Stimulated activated CD8-positive, alpha-beta memory T cell treated with anti-CD3 and anti-CD28 coated beads, Interleukin-12 subunit alpha, Interleukin-12 subunit beta, amount 100 ng/mL, for 24 hours (primary cell): ENCODE results near the gene ATAD3C.
"Not testable (repeated sequence)": the region's sequence is repeated elsewhere in the genome, so short reads cannot be mapped to it uniquely, and the experiment has no call there.

ENCODE experiments used
- DNase-seq: peaks from one replicate; pipeline ENCODE4 v3.0.0-alpha.2; 2020; ENCODE audit errors: extremely low read depth

Gene ATAD3C, protein sequence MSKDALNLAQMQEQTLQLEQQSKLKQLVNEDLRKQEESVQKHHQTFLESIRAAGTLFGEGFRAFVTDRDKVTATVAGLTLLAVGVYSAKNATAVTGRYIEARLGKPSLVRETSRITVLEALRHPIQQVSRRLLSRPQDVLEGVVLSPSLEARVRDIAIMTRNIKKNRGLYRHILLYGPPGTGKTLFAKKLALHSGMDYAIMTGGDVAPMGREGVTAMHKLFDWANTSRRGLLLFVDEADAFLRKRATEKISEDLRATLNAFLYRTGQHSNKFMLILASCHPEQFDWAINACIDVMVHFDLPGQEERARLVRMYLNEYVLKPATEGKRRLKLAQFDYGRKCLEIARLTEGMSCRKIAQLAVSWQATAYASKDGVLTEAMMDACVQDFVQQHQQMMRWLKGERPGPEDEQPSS

GRCh38 chr1:1449099-1449739 lies at the start of gene ATAD3C:
Gene ATAD3C, plus strand, starts transcription at chr1:1449689. Its CDS starts 995 bp downstream, at chr1:1450684.
- no peak for DNase-seq

DNA sequence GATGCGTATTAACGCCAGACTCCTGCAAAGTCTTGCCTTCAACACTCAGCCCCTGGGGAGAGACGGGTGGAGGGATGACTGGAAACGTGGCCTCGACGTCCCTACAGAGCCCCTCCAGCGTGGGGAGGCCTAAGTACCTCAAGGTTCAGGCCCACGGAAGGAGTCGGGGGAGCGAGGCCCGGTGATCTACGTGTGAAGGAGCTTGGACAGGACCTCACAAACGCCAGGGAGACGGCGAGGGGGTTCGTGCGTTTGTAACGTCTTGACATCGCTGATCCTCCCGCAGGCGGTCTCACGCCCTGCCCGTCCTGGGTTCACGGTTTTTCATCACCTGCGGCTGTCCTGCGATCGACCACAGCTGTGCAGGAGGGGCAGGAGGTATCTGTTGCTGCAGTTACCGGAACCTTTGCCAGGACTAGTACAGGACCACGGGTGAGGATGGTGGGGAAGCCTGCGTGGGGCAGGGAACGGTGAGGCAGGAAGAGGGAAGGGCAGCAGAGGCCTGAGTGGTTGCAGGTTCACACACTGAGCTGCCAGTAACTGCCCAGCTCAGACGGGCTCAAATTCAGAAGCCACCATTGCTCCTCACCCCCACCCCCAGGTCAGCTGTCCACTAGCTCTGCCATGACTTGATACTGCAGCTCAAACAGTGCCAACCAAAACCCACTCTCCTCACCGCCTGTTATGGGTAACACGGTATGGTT lies 49.5 kb upstream of the ATAD3C start:
- no peak for DNase-seq

GRCh38 chr1:1400576-1401456 lies 48.7 kb upstream of the ATAD3C start:
- no peak for DNase-seq

- DNase-seq = no peak
These were observed 48.0 kb upstream of the ATAD3C start for GRCh38 chr1:1401457-1402010.

GRCh38 chr1:1402072-1402900 lies 47.2 kb upstream of the ATAD3C start:
- DNase-seq = no peak

DNA sequence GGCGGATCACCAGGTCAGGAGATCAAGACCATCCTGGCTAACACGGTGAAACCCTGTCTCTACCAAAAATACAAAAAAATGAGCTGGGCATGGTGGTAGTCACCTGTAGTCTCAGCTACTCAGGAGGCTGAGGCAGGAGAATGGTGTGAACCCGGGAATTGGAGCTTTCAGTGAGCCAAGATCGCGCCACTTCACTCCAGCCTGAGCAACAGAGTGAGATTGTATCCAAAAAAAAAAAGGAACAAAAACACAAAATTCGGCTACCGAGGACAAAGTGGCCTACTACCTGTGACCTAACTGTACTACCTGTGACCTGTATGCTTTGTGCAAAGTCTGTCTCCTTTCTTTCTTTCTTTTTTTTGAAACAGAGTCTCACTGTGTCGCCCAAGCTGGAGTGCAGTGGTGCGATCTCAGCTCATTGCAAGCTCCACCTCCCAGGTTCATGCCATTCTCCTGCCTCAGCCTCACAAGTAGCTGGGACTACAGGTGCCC lies 46.5 kb upstream of the ATAD3C start:
- not testable (repeated sequence) for DNase-seq

- no peak for DNase-seq
These were observed 45.8 kb upstream of the ATAD3C start for GRCh38 chr1:1403653-1404052.

DNA sequence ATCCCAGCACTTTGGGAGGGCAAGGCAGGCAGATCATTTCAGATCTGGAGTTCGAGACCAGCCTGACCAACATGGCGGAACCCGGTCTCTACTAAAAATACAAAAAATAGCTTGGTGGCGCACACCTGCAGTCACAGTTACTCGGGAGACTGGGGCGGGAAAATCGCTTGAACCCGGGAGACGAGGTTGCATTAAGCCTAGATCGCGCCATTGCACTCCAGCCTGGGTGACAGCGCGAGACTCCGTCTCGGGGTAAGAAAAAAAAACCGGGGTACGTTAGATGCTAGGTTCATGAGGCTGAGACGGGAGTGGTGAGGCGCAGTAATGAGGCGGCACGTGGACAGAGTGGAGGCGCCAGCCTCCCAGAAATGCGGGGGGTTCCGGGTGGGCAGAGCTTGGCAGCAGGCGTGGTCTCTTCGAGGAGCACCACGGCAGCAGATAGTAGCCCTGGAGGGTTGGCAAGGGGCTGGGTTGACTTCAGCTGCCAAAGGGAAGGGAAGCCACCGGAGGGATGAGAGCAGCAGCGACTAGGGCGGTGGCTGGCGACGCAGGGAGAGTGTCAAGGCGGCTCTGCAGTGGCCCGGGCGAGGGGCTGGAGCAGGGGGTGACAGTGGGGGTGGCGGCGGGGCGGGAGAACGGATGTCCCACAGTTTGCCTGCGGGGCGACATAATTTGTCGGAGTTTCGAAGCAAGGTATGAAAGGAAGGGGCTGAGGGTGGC lies 43.2 kb upstream of the ATAD3C start:
- DNase-seq = no peak

GRCh38 chr1:1406821-1407635 lies 42.5 kb upstream of the ATAD3C start, which contains the start of gene MRPL20:
Gene MRPL20, minus strand, starts transcription at chr1:1407293. Its CDS starts 76 bp downstream, at chr1:1407217.
- peak; percentile 92 for DNase-seq

DNA sequence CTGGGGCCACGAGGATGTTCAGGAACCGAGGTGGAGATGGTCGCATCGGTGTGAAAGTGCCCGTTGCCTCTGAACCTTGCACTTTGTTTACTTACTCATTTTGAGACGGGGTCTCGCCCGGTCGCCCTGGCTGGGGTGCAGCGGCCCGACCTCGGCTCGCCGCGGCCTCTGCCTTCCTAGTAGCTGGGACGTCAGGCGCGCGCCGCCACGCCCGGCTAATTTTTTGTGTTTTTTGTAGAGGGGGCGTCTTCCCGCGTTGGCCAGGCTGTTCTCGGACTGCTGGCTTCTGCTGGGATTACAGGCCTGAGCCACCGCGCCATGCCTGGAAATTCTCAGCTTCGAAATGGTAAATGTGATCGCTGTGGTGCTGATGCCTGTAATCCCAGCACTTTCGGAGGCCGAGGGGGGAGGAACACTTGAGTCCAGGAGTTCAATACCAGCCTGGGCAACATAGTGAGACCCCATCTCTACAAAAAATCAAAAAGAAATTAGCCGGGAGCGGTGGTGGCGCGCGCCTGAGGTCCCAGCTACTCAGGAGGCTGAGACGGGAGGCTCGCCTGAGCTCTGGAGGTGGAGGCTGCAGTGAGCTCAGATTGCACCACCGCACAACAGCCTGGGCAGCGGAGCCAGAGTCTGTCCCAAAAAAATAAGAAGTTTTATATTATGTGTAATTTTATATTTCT lies 41.7 kb upstream of the ATAD3C start:
- DNase-seq = no peak

GRCh38 chr1:1410238-1410637 lies 39.3 kb upstream of the ATAD3C start:
- not testable (repeated sequence) for DNase-seq

GRCh38 chr1:1411626-1412025 lies 37.9 kb upstream of the ATAD3C start:
- DNase-seq = no peak

DNA sequence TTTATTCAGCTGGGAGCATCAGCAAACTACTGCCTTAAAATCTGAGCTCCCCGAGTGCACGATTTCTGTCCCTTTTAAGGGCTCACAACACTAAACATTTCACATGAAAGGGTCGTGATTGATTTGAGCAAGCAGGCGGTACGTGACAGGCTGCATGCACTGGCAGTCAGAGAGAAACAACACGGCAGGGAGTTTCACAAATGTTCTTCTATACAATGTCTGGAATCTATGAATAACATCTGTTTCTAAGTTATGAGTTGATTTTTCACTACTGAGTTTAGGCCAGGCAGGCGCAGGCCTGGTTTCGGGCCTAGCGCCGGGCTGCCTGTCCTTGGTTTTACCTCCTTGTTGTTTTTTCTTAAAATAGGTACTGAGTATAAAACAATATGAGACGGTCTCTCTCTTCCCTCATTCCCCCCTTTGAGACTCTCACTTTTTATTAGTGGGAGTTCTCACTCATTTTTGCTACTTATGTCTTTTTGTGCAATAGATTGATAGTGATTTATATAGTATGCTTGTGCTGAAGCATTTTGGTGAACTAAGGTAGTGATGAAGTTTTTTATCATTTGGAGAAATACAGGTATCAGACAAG lies 37.1 kb upstream of the ATAD3C start:
- not testable (repeated sequence) for DNase-seq

- DNase-seq = no peak
These were observed 33.7 kb upstream of the ATAD3C start for GRCh38 chr1:1415751-1416150.

- not testable (repeated sequence) for DNase-seq
These were observed 32.1 kb upstream of the ATAD3C start for GRCh38 chr1:1417396-1417795.

GRCh38 chr1:1417825-1418463 lies 31.5 kb upstream of the ATAD3C start:
- not testable (repeated sequence) for DNase-seq
